ENCODE data around the gene SMOC2.

The SMOC2 gene

DNA sequence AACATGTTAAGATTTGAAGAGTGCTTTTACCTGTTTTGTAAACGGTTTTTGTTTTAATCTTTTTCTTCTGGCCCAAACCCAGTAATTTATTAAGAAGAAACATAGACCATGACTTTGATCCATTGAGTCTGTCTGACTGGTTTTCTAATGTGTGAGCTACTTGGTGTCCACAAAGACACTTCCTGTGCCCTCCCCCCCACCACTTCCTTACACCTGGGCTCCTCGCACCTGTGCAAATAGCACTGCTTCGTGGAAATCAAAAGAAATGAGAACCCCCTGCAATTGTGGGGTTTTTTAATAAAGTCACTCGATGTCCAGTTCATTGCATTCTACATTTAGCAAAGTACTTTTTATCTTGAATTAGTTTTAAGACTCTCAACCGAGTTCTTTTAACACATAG, 65.5 kb downstream of the SMOC2 start:
- DNase-seq (ENCODE audit: low spot score in 2 of 2) (no peak), ATAC-seq (replicated peaks; ENCODE audit: extremely low read depth, poor library complexity, severe bottlenecking) (no peak)
- Mint-ChIP-seq H3K27ac (ENCODE audit: low read depth) (no peak overlapping the region), H3K27me3 (peaks cover 22% of the 10 kb centered on the region), H3K4me1 (no peaks in the 10 kb centered on the region), H3K4me3 (no peak overlapping the region), H3K9me3 (no peaks in the 10 kb centered on the region), H3K36me3 (ENCODE audit: insufficient read depth) (no peaks in the 10 kb centered on the region)

- no peak for ATAC-seq (replicated peaks; ENCODE audit: extremely low read depth, poor library complexity, severe bottlenecking)
- no peaks in the 10 kb centered on the region for H3K9me3 Mint-ChIP-seq
- no peaks in the 10 kb centered on the region for H3K36me3 Mint-ChIP-seq (ENCODE audit: insufficient read depth)
- H3K4me1 Mint-ChIP-seq: no peaks in the 10 kb centered on the region
- H3K27ac Mint-ChIP-seq (ENCODE audit: low read depth): no peak overlapping the region
- peaks cover 14% of the 10 kb centered on the region for H3K27me3 Mint-ChIP-seq
- no peak overlapping the region for H3K4me3 Mint-ChIP-seq
- DNase-seq (ENCODE audit: low spot score in 2 of 2): no peak
These were observed 66.3 kb downstream of the SMOC2 start for GRCh38 chr6:168507297-168507696.

DNA sequence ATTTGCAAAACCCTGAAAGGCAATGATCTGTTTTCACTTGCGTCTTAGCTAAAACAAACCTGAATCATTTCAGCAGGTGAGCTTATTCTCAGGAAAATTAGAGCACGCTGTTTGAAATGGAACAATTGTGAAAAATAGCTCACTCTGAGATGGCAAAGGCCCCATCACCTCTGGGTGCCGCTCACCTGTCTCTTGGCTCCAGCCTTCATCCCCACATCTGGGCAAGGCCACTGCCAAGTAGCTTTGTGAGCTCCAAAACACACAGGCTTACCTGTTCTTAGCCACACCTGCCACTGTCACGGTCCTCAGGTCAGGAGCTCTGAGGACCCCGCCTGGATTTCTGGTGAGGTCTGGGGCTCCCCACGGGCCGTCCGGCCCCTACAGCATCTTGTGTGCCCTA, 66.7 kb downstream of the SMOC2 start:
- no peak for ATAC-seq (replicated peaks; ENCODE audit: extremely low read depth, poor library complexity, severe bottlenecking)

GRCh38 chr6:168508903-168509302, 67.9 kb downstream of the SMOC2 start:
- Mint-ChIP-seq H3K4me3 (no peak overlapping the region), H3K9me3 (no peaks in the 10 kb centered on the region), H3K27ac (ENCODE audit: low read depth) (no peak overlapping the region), H3K27me3 (peaks cover 21% of the 10 kb centered on the region), H3K36me3 (ENCODE audit: insufficient read depth) (no peaks in the 10 kb centered on the region), H3K4me1 (no peaks in the 10 kb centered on the region)
- no peak for DNase-seq (ENCODE audit: low spot score in 2 of 2)
- no peak for ATAC-seq (replicated peaks; ENCODE audit: extremely low read depth, poor library complexity, severe bottlenecking)

More for the DNA sequence above, 66.7 kb downstream of the SMOC2 start:
- Mint-ChIP-seq H3K4me3 (no peak overlapping the region), H3K27me3 (peaks cover 11% of the 10 kb centered on the region), H3K27ac (ENCODE audit: low read depth) (no peak overlapping the region), H3K9me3 (no peaks in the 10 kb centered on the region), H3K36me3 (ENCODE audit: insufficient read depth) (no peaks in the 10 kb centered on the region), H3K4me1 (no peaks in the 10 kb centered on the region)
- DNase-seq (ENCODE audit: low spot score in 2 of 2): no peak

DNA sequence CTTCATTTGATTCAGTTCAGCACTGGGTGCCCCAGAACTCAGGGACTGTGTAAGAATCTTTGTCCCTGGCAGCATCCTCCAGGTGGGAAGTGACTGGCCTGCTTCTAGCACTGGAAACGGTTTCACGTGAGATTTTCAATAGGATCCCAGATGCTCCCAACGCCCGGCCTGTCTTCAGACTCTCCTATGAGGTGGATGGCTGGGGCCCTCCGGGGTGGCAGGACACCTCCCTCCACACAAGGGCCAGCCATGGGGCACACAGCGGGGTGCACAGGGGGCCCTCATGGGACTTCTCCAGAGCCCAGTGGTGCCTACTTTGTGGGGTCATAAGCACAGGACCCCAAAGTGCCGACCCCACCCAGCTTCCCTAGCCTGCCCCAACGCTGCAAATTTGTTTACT, 72.8 kb downstream of the SMOC2 start:
- no peak for ATAC-seq (replicated peaks; ENCODE audit: extremely low read depth, poor library complexity, severe bottlenecking)
- H3K9me3 Mint-ChIP-seq: no peaks in the 10 kb centered on the region
- H3K4me3 Mint-ChIP-seq: no peak overlapping the region
- peaks cover 20% of the 10 kb centered on the region for H3K27me3 Mint-ChIP-seq
- H3K4me1 Mint-ChIP-seq: no peaks in the 10 kb centered on the region
- no peak for DNase-seq (ENCODE audit: low spot score in 2 of 2)
- H3K36me3 Mint-ChIP-seq (ENCODE audit: insufficient read depth): no peaks in the 10 kb centered on the region
- no peak overlapping the region for H3K27ac Mint-ChIP-seq (ENCODE audit: low read depth)

GRCh38 chr6:168514216-168514615, 73.2 kb downstream of the SMOC2 start:
- Mint-ChIP-seq H3K27me3 (peaks cover 15% of the 10 kb centered on the region), H3K4me3 (no peak overlapping the region)
- no peak for DNase-seq (ENCODE audit: low spot score in 2 of 2)

DNA sequence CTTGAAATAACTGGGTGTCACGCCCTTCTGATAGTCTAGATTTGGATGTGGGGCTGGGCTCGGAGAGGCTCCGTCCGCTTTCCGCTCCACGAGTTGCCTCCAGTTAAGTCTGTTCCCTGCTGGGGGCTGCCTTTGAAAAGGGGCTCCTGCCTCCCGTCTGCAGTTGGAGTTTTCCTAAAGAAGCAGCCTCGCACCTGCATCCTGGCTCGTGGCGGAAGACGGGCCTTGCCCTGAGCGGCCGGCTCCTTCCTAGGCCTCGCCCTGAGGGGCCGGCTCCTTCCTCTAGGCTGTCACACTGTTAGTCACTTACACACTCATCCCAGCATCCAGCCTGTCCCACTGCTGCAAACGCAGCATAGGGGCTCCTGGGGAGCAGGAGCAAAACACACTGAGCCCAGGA, 74.4 kb downstream of the SMOC2 start:
- H3K4me3 Mint-ChIP-seq: no peak overlapping the region
- no peak overlapping the region for H3K27ac Mint-ChIP-seq (ENCODE audit: low read depth)
- no peaks in the 10 kb centered on the region for H3K36me3 Mint-ChIP-seq (ENCODE audit: insufficient read depth)
- no peaks in the 10 kb centered on the region for H3K9me3 Mint-ChIP-seq
- DNase-seq (ENCODE audit: low spot score in 2 of 2) (no peak), ATAC-seq (replicated peaks; ENCODE audit: extremely low read depth, poor library complexity, severe bottlenecking) (no peak)
- peaks cover 14% of the 10 kb centered on the region for H3K27me3 Mint-ChIP-seq
- H3K4me1 Mint-ChIP-seq: no peaks in the 10 kb centered on the region

More at GRCh38 chr6:168514216-168514615, 73.2 kb downstream of the SMOC2 start:
- no peak overlapping the region for H3K27ac Mint-ChIP-seq (ENCODE audit: low read depth)
- no peaks in the 10 kb centered on the region for H3K4me1 Mint-ChIP-seq
- H3K36me3 Mint-ChIP-seq (ENCODE audit: insufficient read depth): no peaks in the 10 kb centered on the region
- H3K9me3 Mint-ChIP-seq: no peaks in the 10 kb centered on the region
- ATAC-seq (replicated peaks; ENCODE audit: extremely low read depth, poor library complexity, severe bottlenecking): no peak

- H3K4me3 Mint-ChIP-seq: no peak overlapping the region
- no peaks in the 10 kb centered on the region for H3K9me3 Mint-ChIP-seq
- peaks cover 14% of the 10 kb centered on the region for H3K27me3 Mint-ChIP-seq
- no peaks in the 10 kb centered on the region for H3K36me3 Mint-ChIP-seq (ENCODE audit: insufficient read depth)
- H3K27ac Mint-ChIP-seq (ENCODE audit: low read depth): no peak overlapping the region
- DNase-seq (ENCODE audit: low spot score in 2 of 2): no peak
- ATAC-seq (replicated peaks; ENCODE audit: extremely low read depth, poor library complexity, severe bottlenecking): no peak
- H3K4me1 Mint-ChIP-seq: no peaks in the 10 kb centered on the region
These were observed 76.2 kb downstream of the SMOC2 start for GRCh38 chr6:168516944-168517741.

DNA sequence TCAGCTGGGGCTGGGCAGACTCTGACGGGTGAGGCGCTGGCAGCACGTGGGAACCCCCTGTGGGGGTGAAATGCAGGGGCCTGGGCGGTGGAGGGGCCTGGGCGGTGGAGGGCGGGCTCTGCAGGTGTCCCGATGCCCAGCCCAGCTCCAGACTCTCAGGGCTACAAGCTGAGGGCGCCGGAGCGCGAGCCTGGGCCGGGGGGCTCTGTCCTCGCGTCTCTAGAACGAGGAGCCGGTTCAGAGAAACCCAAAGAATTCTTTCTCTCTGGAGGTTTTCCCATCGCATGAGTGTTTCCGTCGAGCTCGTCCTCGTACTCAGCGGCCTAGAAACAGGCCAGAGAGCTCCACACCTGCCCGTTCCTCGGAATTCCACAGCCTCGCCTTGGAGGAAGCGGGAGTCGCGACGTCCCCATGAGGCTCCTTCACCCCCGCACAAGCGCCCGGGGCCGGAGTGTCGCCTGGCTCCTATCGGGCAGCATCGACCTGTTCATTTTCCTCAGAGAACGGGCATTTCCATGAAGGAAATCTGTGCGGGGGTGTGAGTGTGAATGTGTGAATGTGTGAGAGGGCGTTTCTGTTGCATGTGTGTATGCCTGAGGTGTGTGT, 76.9 kb downstream of the SMOC2 start:
- H3K4me1 Mint-ChIP-seq: no peaks in the 10 kb centered on the region
- H3K4me3 Mint-ChIP-seq: no peak overlapping the region
- H3K9me3 Mint-ChIP-seq: no peaks in the 10 kb centered on the region
- no peak overlapping the region for H3K27ac Mint-ChIP-seq (ENCODE audit: low read depth)
- H3K36me3 Mint-ChIP-seq (ENCODE audit: insufficient read depth): no peaks in the 10 kb centered on the region
- ATAC-seq (replicated peaks; ENCODE audit: extremely low read depth, poor library complexity, severe bottlenecking) (no peak), DNase-seq (ENCODE audit: low spot score in 2 of 2) (no peak)
- peaks cover 14% of the 10 kb centered on the region for H3K27me3 Mint-ChIP-seq

DNA sequence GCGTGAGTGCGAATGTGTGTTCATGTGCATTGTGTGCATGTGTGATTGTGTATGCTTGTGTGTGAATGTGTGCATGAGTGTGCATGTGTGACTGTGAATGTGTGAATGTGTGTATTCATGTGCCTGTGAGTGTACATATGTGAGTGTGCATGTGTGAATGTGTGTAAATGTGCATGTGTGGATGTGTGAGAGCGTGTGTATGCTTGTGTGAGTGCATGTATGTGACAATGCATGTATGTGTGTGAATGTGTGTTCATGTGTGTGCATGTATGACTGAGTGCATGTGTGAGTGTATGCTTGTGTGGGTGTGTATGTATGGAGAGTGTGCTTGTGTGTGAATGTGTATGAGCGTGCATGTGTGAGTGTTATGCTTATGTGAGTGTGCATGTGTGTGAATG, 77.4 kb downstream of the SMOC2 start:
- no peak overlapping the region for H3K4me3 Mint-ChIP-seq
- H3K27ac Mint-ChIP-seq (ENCODE audit: low read depth): no peak overlapping the region
- H3K4me1 Mint-ChIP-seq: no peaks in the 10 kb centered on the region
- no peaks in the 10 kb centered on the region for H3K9me3 Mint-ChIP-seq
- ATAC-seq (replicated peaks; ENCODE audit: extremely low read depth, poor library complexity, severe bottlenecking) (no peak), DNase-seq (ENCODE audit: low spot score in 2 of 2) (no peak)
- no peaks in the 10 kb centered on the region for H3K36me3 Mint-ChIP-seq (ENCODE audit: insufficient read depth)
- H3K27me3 Mint-ChIP-seq: peaks cover 9% of the 10 kb centered on the region

DNA sequence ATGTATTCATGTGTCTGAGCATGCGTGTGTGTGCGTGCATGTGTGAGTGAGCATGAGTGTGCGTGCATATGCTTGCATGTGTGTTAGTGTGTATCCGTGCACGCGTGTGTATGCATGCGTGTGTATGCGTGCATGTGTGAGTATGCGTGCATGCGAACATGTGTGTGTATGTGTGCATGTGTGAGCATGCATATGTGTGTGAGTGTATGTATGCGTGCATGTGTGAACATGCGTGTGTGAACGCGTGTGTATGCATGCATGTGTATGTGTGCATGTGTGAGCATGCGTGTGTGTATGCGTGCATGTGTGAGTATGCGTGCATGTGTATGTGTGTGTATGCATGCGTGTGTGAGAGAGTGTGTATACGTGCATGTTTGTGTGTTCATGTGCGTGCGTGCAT, 77.9 kb downstream of the SMOC2 start:
- H3K4me3 Mint-ChIP-seq: no peak overlapping the region
- no peaks in the 10 kb centered on the region for H3K36me3 Mint-ChIP-seq (ENCODE audit: insufficient read depth)
- no peaks in the 10 kb centered on the region for H3K4me1 Mint-ChIP-seq
- H3K27ac Mint-ChIP-seq (ENCODE audit: low read depth): no peak overlapping the region
- no peak for DNase-seq (ENCODE audit: low spot score in 2 of 2)
- H3K9me3 Mint-ChIP-seq: no peaks in the 10 kb centered on the region
- H3K27me3 Mint-ChIP-seq: peaks cover 4% of the 10 kb centered on the region
- no peak for ATAC-seq (replicated peaks; ENCODE audit: extremely low read depth, poor library complexity, severe bottlenecking)

DNA sequence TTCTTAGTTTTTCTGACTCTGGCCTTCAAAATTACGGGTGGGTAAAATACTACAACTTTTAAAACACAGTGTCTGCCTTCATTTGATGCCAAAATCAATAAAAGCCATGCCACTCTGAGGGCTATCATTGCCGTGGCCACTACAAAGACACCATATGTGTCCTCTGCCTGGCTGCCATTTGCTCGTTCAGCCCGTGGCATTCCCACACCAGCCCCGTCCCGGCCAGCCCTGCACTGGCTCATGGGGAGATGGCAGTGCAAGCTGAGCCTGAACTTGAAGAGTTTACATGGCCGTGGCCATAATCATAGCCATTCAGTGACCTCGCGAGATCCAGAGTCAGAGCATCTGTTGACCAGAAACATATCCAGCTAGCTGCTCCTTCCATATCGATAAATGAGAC, 79.2 kb downstream of the SMOC2 start:
- Mint-ChIP-seq H3K36me3 (ENCODE audit: insufficient read depth) (no peaks in the 10 kb centered on the region), H3K9me3 (no peaks in the 10 kb centered on the region), H3K4me1 (no peaks in the 10 kb centered on the region), H3K27me3 (peaks cover 9% of the 10 kb centered on the region), H3K4me3 (no peak overlapping the region), H3K27ac (ENCODE audit: low read depth) (no peak overlapping the region)
- DNase-seq (ENCODE audit: low spot score in 2 of 2) (no peak), ATAC-seq (replicated peaks; ENCODE audit: extremely low read depth, poor library complexity, severe bottlenecking) (no peak)

DNA sequence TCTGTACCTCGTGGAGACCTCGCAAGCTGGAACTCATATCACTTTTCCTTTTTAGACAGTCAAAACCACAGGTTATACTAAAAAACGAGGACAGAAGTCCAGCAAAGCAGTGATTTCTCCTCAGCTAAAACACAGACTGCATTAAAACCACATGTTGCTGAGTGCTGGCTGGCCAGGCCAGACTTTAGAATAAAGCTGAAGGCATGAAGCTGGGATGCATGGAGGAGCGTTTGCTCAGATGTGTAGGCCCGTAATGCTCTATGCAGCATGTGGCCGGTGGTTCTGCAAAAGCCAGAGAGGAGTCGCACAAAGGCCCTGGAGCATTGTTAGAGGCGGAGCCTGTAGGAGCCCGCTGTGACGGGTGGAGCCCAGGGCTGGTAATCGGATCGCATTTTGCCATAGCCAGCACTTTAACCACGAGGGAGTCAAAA, 83.6 kb downstream of the SMOC2 start:
- H3K27me3 Mint-ChIP-seq: peaks cover 37% of the 10 kb centered on the region
- DNase-seq (ENCODE audit: low spot score in 2 of 2): no peak
- no peaks in the 10 kb centered on the region for H3K4me1 Mint-ChIP-seq
- no peaks in the 10 kb centered on the region for H3K9me3 Mint-ChIP-seq
- H3K36me3 Mint-ChIP-seq (ENCODE audit: insufficient read depth): no peaks in the 10 kb centered on the region
- no peak overlapping the region for H3K4me3 Mint-ChIP-seq
- no peak overlapping the region for H3K27ac Mint-ChIP-seq (ENCODE audit: low read depth)
- ATAC-seq (replicated peaks; ENCODE audit: extremely low read depth, poor library complexity, severe bottlenecking): no peak

Data from central memory CD8-positive, alpha-beta T cell (primary cell).